ENCODE measurements around the gene TRIM49D2.
"Not testable (repeated sequence)": the region's sequence is repeated elsewhere in the genome, so short reads cannot be mapped to it uniquely, and the experiment has no call there.

The TRIM49D2 gene

GRCh38 chr11:89923764-89924163 is at the start of gene TRIM49D2:
Gene TRIM49D2, plus strand, starts transcription at chr11:89924064. Its CDS starts 2,698 bp downstream, at chr11:89926762.
- not testable (repeated sequence) for H3K4me3 ChIP-seq (replicated peaks; ENCODE audit: low read depth, low read length); H3K27me3 ChIP-seq (replicated peaks; ENCODE audit: control insufficient read depth, insufficient read depth, low read length); DNase-seq (ENCODE audit: extremely low read depth, insufficient read length); H3K36me3 ChIP-seq (ENCODE audit: control insufficient read depth, insufficient read depth, low read length)

- H3K4me3 ChIP-seq (replicated peaks; ENCODE audit: low read depth, low read length); H3K27me3 ChIP-seq (replicated peaks; ENCODE audit: control insufficient read depth, insufficient read depth, low read length); DNase-seq (ENCODE audit: extremely low read depth, insufficient read length); H3K36me3 ChIP-seq (ENCODE audit: control insufficient read depth, insufficient read depth, low read length): not testable (repeated sequence)
Measured at GRCh38 chr11:89877511-89877910, 46.4 kb upstream of the TRIM49D2 start.

GRCh38 chr11:89893245-89893644 is 30.6 kb upstream of the TRIM49D2 start:
- DNase-seq (ENCODE audit: extremely low read depth, insufficient read length); H3K36me3 ChIP-seq (ENCODE audit: control insufficient read depth, insufficient read depth, low read length); H3K4me3 ChIP-seq (replicated peaks; ENCODE audit: low read depth, low read length); H3K27me3 ChIP-seq (replicated peaks; ENCODE audit: control insufficient read depth, insufficient read depth, low read length): not testable (repeated sequence)

GRCh38 chr11:89900809-89901208 is 23.1 kb upstream of the TRIM49D2 start:
- H3K36me3 ChIP-seq (ENCODE audit: control insufficient read depth, insufficient read depth, low read length); H3K27me3 ChIP-seq (replicated peaks; ENCODE audit: control insufficient read depth, insufficient read depth, low read length); DNase-seq (ENCODE audit: extremely low read depth, insufficient read length); H3K4me3 ChIP-seq (replicated peaks; ENCODE audit: low read depth, low read length): not testable (repeated sequence)

GRCh38 chr11:89922195-89922660 is 1.6 kb upstream of the TRIM49D2 start, which contains the start of gene TRIM49D1:
Gene TRIM49D1, minus strand, starts transcription at chr11:89922245. Its CDS starts 4,535 bp downstream, at chr11:89917710.
- DNase-seq (ENCODE audit: extremely low read depth, insufficient read length): no peak
- no peak for TF ChIP-seq CTCF (IDR thresholded peaks at IDR 0.05; ENCODE audit: insufficient read depth, low read length, poor library complexity, severe bottlenecking)
- Histone ChIP-seq H3K27me3 (replicated peaks; ENCODE audit: control insufficient read depth, insufficient read depth, low read length) (no peaks in the 10 kb centered on the region), H3K36me3 (ENCODE audit: control insufficient read depth, insufficient read depth, low read length) (no peaks in the 10 kb centered on the region), H3K4me3 (replicated peaks; ENCODE audit: low read depth, low read length) (no peak within 1 kb of the TSS)

- H3K4me3 ChIP-seq (replicated peaks; ENCODE audit: low read depth, low read length); H3K36me3 ChIP-seq (ENCODE audit: control insufficient read depth, insufficient read depth, low read length); DNase-seq (ENCODE audit: extremely low read depth, insufficient read length); H3K27me3 ChIP-seq (replicated peaks; ENCODE audit: control insufficient read depth, insufficient read depth, low read length): not testable (repeated sequence)
Measured at GRCh38 chr11:89960833-89961232, 37.0 kb downstream of the TRIM49D2 start.

GRCh38 chr11:89965737-89966136 is 41.9 kb downstream of the TRIM49D2 start, which contains the start of gene TRIM64:
Gene TRIM64, plus strand, starts transcription at chr11:89966037. Its CDS starts 2,467 bp downstream, at chr11:89968504.
- not testable (repeated sequence) for H3K27me3 ChIP-seq (replicated peaks; ENCODE audit: control insufficient read depth, insufficient read depth, low read length); H3K36me3 ChIP-seq (ENCODE audit: control insufficient read depth, insufficient read depth, low read length); H3K4me3 ChIP-seq (replicated peaks; ENCODE audit: low read depth, low read length); DNase-seq (ENCODE audit: extremely low read depth, insufficient read length)
